AG08396 (cell line): ENCODE data around the gene MYO1A.

ENCODE experiments used
- DNase-seq: peaks from one replicate; pipeline ENCODE4 v3.0.0; 2012; ENCODE audit warnings: low spot score, mixed read lengths

The MYO1A gene

DNA sequence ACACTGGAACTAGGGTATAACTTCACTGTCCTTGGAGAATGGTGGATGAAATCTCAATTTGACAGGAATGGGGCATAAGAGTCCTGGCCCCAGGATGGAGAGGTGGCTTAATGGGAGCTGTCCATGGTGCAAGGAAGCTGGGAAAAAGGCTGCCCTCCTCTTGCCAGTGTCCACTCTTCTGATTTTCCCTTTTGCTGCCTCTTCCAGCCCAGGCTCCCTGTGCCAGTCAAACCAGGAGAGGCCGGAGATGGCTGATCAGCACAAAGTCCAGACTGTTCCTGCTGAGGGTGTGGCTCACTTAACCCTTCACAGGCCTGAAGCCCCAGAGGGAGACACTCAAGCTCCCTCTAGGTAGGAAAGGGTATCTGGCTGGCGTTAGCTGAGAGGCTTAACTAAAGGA, at the start of gene MYO1A:
TSS of gene MYO1A (minus strand) at position 240 of the 400 bp plus-strand sequence. CDS start 1,806 bp downstream, outside the sequence.
- peak; percentile 43 for DNase-seq

DNA sequence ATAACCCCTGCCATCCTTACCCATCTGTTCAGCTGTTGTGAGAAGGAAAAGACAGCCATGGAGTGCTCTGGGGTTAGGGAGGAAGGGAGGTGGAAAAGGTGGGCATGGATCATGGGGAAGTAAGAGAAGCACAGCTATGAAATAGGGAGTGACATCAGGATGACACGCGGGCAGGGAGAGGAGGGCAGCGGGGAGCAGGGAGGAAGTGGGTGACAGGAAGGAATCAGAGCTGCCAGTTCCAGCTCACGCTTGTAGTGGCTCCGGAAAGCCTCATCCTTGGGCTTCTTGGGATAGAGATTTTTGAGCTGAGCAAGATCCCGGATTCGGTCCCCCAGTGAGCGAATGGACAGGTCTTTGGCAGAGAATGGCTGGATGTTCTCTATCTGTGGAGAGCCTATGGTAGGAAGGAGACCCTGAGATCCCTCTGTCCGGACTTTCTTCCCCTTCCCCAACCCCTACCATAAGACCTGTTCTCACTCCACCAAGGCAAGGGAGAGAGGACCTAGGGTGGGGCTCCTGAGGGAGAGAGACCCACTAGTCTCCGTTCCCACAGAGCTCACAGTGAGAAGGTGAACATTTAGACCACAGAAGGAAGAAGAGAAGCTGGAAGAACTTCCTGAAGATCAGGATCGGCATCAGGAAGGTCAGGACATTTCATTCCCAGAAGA, 49.3 kb upstream of the MYO1A start:
- no peak for DNase-seq

DNA sequence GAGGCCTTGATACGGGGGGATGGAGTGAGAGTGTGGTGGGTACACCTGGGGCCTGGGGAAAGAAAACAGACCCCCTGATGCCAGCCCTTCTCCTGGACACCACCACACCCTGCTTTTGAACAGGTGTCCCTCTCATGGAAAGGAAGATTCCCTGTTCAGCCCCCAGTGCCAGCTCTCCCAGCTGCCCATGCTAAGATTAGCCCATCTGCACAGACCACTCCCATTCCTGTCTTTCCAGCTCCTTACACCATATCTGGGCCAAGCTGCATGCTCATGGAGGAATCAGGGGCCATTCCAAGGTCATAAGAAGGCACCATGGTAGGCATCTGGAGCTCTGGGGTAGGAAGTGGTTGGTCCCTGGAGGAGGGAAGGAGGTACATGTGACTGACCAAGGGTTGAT, 48.6 kb upstream of the MYO1A start:
- no peak for DNase-seq

DNA sequence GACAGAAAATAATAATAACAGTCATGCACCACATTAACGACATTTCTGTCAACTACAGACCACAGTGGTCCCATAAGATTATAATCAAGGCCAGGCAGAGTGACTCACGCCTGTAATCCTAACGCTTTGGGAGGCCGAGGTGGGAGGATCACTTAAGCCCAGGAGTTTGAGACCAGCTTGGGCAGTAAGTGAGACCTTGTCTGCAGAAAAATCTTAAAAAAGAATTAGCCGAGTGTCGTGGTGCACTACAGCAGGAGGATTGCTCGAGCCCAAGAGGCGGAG, 47.6 kb upstream of the MYO1A start:
- no peak for DNase-seq

DNA sequence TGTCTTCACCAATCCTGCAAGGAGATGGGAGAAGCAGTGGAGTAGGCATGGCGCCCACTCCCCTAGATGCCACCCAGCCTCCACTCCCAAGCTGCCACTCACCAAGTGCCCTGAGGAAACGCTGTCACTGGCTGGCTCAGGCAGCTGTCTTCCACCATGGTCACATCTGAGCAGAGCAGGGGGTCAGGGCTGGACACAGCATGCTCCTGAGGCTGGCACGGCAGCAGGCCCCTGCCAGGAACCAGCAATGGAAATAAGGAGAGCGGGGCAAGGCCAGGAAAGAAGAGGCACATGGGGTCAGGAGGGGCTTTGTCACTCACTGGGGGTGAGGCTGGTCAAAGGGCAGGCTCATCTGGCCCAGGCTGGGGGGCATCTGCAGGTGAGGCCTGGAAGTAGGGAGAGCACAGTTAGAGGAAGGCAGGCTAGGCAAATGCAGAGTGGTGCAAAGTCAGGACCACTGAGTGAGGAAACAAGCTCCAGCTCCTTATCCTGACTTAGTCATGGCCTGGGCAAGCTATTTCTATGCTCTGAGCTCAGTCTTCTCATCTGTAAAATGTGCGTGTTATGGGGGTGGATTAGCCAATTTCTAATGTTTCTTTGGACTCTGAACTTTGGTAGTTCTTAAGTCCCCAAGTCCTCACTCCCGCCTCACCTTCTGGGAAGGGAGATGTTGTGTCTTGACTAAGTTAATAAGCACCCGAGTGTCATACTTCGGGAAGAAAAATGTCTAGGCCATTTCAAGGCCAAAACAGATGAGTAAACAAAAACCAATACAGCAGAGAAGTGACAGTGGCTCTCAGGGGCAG, 47.0 kb upstream of the MYO1A start:
- no peak for DNase-seq

DNA sequence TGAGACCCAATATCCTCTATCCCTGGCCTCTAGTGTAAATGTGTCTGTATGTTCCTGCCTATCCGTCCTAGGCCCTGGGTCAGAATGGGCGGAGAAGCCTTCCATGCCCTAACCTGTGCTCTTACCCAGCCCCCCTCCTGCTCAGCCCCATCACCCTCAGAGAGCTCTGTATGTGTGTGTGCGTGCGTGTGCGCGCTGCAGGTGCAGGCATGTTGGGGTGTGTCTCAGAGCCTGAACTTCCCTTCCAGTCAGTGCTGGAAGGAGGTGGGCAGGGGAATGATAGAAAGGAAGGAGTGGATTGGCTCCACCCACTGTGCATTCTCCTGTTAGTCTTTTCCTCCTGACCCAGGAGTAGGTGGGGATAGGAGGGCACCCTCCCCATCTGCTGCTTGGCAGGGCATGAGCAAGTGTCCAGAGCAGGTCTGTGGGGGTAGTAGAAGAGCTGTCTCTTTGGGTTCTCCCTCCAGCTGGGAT, 46.2 kb upstream of the MYO1A start:
- DNase-seq, result no peak

DNA sequence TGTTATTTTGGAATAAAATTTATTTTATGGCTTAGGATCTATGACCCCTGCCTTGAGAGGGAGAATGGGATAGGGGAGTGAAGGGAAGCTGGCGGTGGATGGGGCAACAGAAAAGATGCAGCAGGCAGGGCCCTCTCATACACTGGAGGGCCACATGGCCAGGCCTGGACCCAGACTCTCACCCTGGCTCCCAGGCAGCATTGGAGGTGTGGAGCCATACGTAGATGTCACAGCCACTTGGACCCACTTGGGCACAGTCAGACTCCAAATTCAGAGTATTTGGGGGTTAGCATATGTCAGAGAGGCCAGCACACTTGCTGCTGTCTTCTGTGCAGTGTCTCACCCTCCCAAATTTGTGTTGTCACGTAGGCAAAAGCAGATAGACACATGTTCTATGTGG, 45.5 kb upstream of the MYO1A start:
- no peak for DNase-seq

DNA sequence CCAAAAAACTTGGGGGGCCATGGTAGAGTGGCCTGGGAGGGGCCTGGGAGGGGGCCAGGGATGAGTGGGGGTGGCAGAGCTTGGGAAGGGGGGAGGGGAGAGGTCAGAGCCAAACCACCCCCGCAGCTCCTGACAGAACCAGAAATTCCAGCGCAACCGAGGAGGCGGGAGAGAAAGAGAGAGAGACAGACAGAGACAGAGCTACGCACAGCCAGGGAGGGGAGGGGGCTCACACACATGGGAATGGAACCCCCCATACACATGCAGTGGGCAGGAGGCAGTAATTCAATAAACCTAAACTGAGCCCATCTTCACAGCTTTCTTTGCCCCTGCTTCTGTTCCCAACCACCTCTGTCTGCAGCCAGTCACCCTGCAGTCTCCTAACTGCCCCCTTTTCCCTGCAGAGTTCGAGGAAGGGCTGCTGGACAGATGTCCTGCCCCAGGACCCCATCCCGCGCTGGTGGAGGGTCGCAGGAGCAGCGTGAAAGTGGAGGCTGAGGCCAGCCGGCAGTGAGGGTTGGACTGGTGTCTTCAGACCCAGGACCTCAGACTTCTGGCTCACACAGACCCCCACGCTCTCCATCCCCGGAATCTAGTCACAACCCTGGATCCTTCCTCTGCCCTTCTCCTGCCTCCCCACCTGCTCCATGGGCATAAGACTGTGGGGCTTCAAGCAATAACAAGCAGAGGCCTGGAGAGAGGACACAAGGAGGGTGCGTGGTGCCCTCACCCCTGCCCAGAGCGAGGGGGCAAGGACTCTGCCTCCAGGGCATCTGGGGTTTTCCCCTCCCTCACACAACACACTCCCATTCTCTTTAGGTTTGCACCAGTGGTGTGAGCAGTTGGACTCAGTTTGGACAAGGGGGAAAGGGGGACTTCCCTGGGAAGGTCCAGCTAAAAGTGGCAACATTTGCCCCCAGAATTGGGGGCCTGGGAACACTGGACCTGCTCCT, 44.6 kb upstream of the MYO1A start:
- DNase-seq, result no peak

DNA sequence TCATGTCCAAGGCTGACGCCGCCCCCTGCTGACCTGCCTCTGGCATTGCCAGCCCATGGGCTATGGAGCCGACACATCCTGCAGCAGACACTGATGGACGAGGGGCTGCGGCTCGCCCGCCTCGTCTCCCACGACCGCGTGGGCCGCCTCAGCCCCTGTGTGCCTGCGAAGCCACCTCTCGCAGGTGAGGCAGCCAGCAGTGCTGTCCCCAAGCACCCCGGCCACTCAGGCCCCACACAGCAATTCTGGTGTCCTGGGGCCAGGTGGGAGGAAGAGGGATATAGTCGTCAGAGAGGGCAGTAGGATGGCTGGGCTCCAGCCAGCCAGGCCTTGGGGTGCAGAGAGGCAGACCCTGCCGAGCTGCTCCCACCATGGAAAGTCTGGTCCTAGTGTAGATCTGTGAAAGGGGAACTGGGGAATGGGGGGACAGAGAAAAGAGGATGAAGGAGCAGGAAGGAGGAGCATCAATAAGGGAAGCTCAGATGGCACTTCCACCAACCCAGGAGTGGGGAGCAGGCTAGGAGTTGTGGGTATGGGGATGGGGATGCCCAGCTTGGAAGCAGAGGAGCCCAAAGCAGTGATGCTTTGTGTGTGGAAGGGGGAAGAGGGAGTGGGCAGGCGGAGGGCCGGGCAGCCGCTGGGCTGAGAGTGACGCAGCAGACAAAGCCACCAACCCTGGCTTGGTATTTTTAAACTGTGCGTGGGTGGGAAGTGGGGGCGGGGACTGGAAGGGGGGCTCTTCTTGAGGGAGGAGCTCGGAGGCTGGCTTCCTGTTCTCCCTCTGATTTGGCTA, 43.7 kb upstream of the MYO1A start:
- DNase-seq, result peak; percentile 89

DNA sequence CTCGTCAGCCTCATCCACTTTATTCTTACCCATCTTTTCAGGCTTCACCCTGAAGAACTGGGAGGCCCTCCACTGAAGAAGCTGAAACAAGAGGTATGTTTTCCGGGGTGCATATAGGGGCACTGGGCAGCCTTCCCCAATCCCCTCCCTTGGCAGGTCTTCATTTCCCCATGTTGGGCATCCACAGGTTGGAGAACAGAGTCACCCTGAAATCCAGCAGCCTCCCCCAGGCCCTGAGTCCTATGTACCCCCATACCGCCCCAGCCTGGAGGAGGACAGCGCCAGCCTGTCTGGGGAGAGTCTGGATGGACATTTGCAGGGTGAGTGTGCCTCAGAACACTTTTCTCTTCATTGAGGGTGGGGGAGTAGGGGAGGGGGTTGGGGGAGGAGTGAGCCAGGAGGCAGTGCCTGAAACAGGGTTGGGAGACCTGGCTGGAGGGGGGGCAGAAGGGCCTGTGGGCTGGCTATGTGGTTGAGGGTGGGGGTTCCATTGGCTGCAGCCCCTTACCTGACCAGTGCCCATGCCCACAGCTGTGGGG, 43.0 kb upstream of the MYO1A start:
- no peak for DNase-seq

DNA sequence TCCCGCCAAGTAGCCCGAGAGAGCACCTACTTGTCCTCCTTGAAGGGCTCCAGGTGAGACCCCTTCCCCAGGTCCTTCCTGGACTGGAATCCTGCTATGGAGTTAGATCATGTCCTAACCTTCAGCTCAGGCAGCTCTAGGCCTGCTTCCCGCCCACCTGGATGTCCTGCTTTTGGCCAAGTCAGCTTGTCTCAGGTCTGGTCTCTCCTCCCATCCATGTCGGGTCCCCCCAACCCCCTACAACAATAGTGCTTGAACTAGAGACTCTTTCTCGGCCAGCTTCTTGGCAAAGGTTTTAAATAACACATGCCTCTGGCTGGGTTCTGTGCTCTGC, 42.6 kb upstream of the MYO1A start:
- no peak for DNase-seq

DNA sequence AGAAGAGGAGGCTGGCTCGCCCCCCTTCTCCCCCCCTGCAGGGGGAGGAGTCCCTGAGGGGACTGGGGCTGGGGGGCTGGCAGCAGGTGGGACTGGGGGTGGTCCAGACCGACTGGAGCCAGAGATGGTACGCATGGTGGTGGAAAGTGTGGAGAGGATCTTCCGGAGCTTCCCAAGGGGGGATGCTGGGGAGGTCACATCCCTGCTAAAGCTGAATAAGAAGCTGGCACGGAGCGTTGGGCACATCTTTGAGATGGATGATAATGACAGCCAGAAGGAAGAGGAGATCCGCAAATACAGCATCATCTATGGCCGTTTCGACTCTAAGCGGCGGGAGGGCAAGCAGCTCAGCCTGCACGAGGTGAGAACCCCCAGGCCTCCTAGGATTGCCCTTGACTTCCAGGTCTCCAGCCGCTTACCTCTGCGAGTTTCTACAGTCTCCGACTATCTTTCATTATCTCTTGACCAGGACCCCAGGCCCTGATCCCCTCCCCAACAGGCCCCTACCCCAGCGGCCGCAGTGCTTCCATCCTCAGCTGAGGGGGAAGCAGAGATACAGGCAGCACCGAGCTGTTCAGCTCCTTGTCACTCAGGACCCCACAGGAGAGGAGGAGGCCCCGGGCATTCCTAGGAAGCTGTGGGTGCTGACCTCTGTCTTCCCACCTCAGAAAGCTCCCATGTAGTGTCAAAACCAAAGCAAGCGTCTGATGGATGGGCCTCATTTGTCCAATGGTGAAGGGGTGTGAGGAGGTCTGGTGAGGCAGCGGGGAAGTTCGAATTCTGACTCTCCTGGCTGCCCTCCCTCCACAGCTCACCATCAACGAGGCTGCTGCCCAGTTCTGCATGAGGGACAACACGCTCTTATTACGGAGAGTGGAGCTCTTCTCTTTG, 42.0 kb upstream of the MYO1A start:
- no peak for DNase-seq

DNA sequence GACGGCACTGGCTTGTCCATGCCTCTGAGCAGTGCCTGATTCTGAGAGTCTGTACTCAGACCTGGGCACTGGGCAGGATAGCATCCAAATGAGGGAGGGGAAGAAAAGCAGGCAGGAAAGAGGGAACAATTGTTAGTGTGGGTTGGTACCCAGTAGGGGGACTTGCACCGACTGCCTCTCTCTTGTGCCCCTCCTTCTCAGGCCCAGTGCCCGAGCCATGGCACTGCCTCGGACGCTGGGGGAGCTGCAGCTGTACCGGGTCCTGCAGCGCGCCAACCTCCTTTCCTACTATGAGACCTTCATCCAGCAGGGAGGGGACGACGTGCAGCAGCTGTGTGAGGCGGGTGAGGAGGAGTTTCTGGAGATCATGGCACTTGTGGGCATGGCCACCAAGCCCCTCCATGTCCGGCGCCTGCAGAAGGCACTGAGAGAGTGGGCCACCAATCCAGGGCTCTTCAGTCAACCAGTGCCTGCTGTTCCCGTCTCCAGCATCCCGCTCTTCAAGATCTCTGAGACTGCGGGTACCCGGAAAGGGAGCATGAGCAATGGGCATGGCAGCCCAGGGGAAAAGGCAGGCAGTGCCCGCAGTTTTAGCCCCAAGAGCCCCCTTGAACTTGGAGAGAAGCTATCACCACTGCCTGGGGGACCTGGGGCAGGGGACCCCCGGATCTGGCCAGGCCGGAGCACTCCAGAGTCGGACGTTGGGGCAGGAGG, 41.2 kb upstream of the MYO1A start:
- no peak for DNase-seq

DNA sequence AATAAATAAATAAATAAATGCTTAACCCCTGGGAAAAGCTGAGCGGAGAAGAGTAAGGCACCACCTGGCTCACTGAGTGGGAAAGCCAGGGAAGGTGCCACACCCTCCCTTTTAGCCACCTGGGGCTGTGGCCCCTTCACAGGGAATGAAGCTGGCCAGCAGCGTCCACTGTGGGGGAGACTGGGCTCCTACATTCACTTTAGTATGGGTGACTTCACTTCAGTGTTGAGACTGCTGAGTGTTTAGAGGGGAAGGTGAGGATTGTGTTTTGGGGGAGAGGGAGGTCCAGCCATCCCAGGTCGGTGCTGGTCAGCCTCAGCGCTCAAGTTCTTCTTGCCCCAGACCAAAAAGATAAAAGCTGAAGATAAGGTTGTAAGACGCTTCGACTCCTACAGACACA, 40.6 kb upstream of the MYO1A start:
- no peak for DNase-seq

DNA sequence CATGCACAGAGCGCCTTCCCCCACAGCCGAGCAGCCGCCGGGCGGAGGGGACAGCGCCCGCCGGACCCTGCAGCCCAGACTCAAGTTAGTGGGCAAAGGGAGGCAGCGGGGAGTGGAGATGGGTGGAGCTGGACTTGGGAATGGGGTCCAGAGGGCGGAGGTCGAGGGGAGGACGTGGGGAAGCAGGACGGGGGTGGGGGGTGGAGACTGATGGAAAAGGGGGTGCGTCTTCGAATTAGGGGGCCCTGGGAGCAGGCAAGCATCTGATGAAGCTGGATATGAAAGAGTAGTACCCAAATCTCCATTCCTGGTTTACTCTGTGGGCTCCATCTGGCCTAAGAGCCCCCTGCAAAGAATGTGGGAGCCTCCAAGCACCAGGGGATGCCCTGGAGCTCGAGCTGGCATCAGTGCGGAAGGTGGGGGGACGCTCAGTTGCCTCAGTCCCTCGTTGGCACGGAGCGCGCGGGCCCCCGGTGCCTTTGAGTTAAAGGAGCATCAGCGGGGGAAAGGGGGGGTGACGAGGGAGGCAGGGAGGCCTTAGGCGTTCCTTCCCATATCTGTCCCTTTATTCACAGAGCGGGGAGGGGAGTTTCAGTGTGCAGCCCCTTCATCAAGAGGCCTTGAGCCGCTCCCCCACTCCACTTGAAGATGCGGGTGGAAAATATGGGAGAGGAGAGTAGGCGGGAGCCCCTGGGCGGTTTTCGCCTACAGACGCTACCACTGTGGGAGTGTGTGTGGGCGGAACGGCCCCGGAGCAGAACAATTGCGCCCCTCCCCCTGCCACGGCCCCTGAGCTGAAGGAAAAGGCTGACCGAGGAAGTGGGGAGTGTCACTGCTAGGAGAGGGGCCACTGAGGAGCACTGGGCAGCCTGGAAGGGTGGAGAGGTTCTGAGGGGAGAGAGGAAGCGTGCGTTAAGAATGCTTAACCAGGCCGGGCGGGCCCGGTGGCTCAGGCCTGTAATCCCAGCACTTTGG, 39.6 kb upstream of the MYO1A start:
- DNase-seq, result no peak

DNA sequence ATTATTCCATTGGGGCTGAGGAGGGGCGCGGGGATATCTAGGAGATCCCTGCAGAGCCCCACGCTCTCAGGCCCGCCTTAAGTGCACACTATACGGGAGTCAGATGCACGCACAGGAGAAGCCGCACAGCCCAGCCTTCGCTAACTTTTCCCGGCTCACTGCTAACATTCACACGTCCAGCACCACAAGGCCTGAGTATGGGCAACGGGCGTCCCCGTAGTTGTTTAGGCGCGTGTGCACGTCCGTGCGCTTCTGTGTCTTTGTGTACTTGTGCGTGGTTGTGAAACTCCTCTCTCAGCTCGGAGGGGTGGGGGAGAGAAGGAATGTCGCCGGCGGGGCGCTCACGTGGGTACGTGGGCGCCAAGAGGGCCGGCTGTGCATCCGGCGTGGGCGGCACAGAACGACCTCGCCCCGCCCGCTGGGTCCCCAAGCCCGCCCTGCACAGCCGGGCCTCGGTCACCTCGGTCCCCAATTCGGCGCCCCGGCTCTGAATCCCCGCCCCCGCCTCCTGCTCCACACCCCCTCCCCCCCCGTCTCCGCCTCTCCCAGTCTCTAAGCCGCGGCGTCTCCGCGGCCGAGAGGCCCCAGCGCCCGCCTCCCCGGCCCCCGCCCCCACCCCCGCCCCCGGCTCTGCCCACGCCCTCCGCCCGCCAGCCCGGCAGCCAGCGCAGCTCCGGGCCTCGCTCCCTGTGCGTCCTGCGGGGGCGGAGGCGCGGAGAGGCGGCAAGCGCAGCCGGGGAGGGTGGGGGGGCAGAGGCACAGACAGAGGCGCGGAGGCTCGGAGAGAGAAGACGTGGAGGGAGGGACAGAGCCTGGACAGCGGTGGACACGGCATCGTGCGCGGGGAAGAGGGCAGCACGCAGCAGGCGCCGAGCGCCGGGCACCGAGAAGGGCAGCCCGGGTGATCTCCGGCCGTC, 38.7 kb upstream of the MYO1A start, which contains the start of gene NAB2:
TSS of gene NAB2 (plus strand) at position 761 of the 917 bp plus-strand sequence. CDS start 158 bp downstream, outside the sequence.
- DNase-seq, result peak; percentile 94

DNA sequence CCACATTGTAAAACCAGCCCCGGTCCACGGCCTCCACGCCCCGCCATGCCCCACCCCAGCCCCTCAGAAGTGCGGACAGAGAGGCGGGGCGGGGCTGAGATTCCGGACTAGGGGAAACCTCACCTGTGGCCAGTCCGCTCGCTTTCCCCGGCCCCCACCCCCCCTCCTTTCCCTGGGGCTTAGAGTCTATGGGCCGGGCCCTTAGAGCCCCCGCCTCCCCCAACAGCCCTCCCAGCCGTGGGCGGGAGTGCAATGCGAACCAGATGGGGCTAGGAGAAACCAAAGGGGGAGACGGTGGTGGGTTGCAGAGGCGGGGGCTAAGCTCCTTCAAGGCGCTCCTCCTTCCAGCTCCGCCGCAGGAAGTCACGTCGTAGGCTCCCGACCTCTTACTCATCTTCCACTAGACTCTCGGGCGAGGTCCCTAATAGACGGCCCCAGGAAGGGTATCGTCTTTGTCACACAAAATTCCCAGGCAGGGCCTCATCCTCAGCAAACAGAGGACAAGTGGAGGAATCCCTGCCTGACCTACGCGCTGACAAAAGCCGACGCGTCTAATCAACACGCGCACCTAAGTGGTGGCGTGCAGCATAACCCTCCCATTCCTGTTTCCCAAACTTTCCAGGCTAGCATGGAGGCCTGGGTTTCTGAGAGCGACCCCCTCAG, 37.9 kb upstream of the MYO1A start:
- peak; percentile 82 for DNase-seq
